Mucosa of rectum (tissue), 2 donors: ENCODE measurements around the gene RDH12.

Experiments used
- H3K27ac ChIP-seq, 2 donors: one replicate each; pipeline ENCODE4 v1.7.0; 2013; ENCODE audit warnings: inconsistent platforms in 2 of 2, low read depth in 2 of 2, low read length in 2 of 2
- H3K27me3 ChIP-seq, 2 donors: one replicate each; pipeline ENCODE4 v1.7.0; 2013; ENCODE audit warnings: low read length in 2 of 2; ENCODE audit not compliant: control insufficient read depth in 2 of 2, insufficient read depth in 2 of 2
- H3K36me3 ChIP-seq, 2 donors: one replicate each; pipeline ENCODE4 v1.7.0; 2013; ENCODE audit warnings: low read length in 2 of 2; ENCODE audit not compliant: control insufficient read depth in 2 of 2, insufficient read depth in 2 of 2
- H3K4me1 ChIP-seq, 2 donors: one replicate each; pipeline ENCODE4 v1.7.0; 2013; ENCODE audit warnings: low read length in 2 of 2, mild to moderate bottlenecking in 1 of 2; ENCODE audit not compliant: control insufficient read depth in 2 of 2, insufficient read depth in 2 of 2
- H3K4me3 ChIP-seq, 2 donors: one replicate each; pipeline ENCODE4 v1.7.0; 2013; ENCODE audit warnings: low read length in 2 of 2
- H3K9ac ChIP-seq, 2 donors: one replicate each; pipeline ENCODE4 v1.7.0; 2013; ENCODE audit warnings: low read length in 2 of 2, low read depth in 1 of 2, mild to moderate bottlenecking in 1 of 2
- H3K9me3 ChIP-seq, 2 donors: one replicate each; pipeline ENCODE4 v1.7.0; 2013; ENCODE audit warnings: low read length in 2 of 2; ENCODE audit not compliant: control insufficient read depth in 2 of 2
- donor health status: healthy.
- donor health status: Normal muscosa, but diverticular disease.

The RDH12 gene

GRCh38 chr14:67764496-67764895 lies 62.8 kb downstream of the RDH12 start:
- Histone ChIP-seq H3K9ac (peak overlapping the region in 1 of 2 donors; percentile 17), H3K4me3 (no peak overlapping the region), H3K9me3 (no peaks in the 10 kb centered on the region), H3K4me1 (peaks cover 10 to 14% of the 10 kb centered on the region in 2 donors), H3K27me3 (no peaks in the 10 kb centered on the region), H3K36me3 (peaks cover 71 to 73% of the 10 kb centered on the region in 2 donors), H3K27ac (peak overlapping the region; percentile 26 to 61)

GRCh38 chr14:67765192-67765834 lies 63.6 kb downstream of the RDH12 start:
- no peak overlapping the region for H3K4me3 ChIP-seq
- peak overlapping the region in 1 of 2 donors; percentile 0 for H3K9ac ChIP-seq
- H3K36me3 ChIP-seq: peaks cover 70 to 76% of the 10 kb centered on the region in 2 donors
- peak overlapping the region; percentile 18 to 48 for H3K27ac ChIP-seq
- no peaks in the 10 kb centered on the region for H3K9me3 ChIP-seq
- H3K4me1 ChIP-seq: peaks cover 10 to 14% of the 10 kb centered on the region in 2 donors
- no peaks in the 10 kb centered on the region for H3K27me3 ChIP-seq

- no peaks in the 10 kb centered on the region for H3K27me3 ChIP-seq
- no peak overlapping the region for H3K9ac ChIP-seq
- peak overlapping the region; percentile 7 to 48 for H3K27ac ChIP-seq
- H3K4me1 ChIP-seq: peaks cover 10 to 14% of the 10 kb centered on the region in 2 donors
- no peak overlapping the region for H3K4me3 ChIP-seq
- peaks cover 67 to 71% of the 10 kb centered on the region in 2 donors for H3K36me3 ChIP-seq
- no peaks in the 10 kb centered on the region for H3K9me3 ChIP-seq
Measured at GRCh38 chr14:67766035-67766680, 64.5 kb downstream of the RDH12 start.

- no peak overlapping the region for H3K27ac ChIP-seq
- no peak overlapping the region for H3K4me3 ChIP-seq
- H3K9me3 ChIP-seq: no peaks in the 10 kb centered on the region
- no peak overlapping the region for H3K9ac ChIP-seq
- H3K4me1 ChIP-seq: peaks cover 10 to 14% of the 10 kb centered on the region in 2 donors
- H3K36me3 ChIP-seq: peaks cover 70 to 72% of the 10 kb centered on the region in 2 donors
- H3K27me3 ChIP-seq: no peaks in the 10 kb centered on the region
Measured at GRCh38 chr14:67768219-67768618, 66.5 kb downstream of the RDH12 start.

- no peak overlapping the region for H3K4me3 ChIP-seq
- no peak overlapping the region for H3K9ac ChIP-seq
- H3K4me1 ChIP-seq: no peaks in the 10 kb centered on the region
- no peaks in the 10 kb centered on the region for H3K9me3 ChIP-seq
- no peaks in the 10 kb centered on the region for H3K27me3 ChIP-seq
- no peak overlapping the region for H3K27ac ChIP-seq
- H3K36me3 ChIP-seq: peaks cover 83 to 85% of the 10 kb centered on the region in 2 donors
Measured at GRCh38 chr14:67773844-67774377, 72.2 kb downstream of the RDH12 start.

GRCh38 chr14:67776653-67777322 lies 75.1 kb downstream of the RDH12 start:
- no peaks in the 10 kb centered on the region for H3K27me3 ChIP-seq
- H3K4me3 ChIP-seq: no peak overlapping the region
- no peaks in the 10 kb centered on the region for H3K4me1 ChIP-seq
- no peaks in the 10 kb centered on the region for H3K9me3 ChIP-seq
- H3K27ac ChIP-seq: no peak overlapping the region
- H3K9ac ChIP-seq: no peak overlapping the region
- peaks cover 78 to 84% of the 10 kb centered on the region in 2 donors for H3K36me3 ChIP-seq

GRCh38 chr14:67778792-67779191 lies 77.1 kb downstream of the RDH12 start:
- Histone ChIP-seq H3K27me3 (no peaks in the 10 kb centered on the region), H3K4me1 (no peaks in the 10 kb centered on the region), H3K9ac (no peak overlapping the region), H3K9me3 (no peaks in the 10 kb centered on the region), H3K4me3 (no peak overlapping the region), H3K36me3 (peaks cover 77 to 86% of the 10 kb centered on the region in 2 donors), H3K27ac (no peak overlapping the region)

- H3K36me3 ChIP-seq: peaks cover 78 to 86% of the 10 kb centered on the region in 2 donors
Measured at GRCh38 chr14:67782090-67782489, 80.4 kb downstream of the RDH12 start.

More at GRCh38 chr14:67782090-67782489, 80.4 kb downstream of the RDH12 start:
- H3K27me3 ChIP-seq: no peaks in the 10 kb centered on the region
- H3K27ac ChIP-seq: no peak overlapping the region
- H3K9me3 ChIP-seq: no peaks in the 10 kb centered on the region
- H3K9ac ChIP-seq: no peak overlapping the region
- no peaks in the 10 kb centered on the region for H3K4me1 ChIP-seq
- H3K4me3 ChIP-seq: no peak overlapping the region
